Measurements from ENCODE around the gene SPATA31D3. TPM values are rescaled to one million over a fixed set of nuclear protein-coding genes. Genes with fewer than 3 reads are reported as not detected.
"Not testable (repeated sequence)": the region's sequence is repeated elsewhere in the genome, so short reads cannot be mapped to it uniquely, and the experiment has no call there.

Gene SPATA31D3
- total RNA-seq = not detected in 2 replicates
- long read RNA-seq = 0 reads

DNA sequence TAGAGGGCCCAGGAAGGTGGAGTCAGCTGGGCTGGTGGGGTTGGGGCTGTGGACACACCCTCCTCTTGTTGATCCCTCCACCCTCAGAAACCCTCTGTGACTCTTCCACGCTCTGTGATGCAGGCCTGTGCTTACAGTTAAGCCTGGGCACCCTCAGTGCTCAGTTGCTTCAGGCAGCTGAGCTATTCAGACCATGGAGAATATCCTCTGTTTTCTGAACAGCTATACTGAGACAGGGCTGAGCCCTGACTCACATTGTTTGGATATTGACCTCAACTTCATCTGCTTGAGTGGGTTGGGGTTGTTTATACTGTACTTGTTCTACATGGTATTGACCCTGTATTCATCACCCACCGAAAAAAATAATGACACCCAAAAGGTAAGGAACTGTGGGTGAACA lies at the start of gene SPATA31D3:
SPATA31D3 (plus strand) TSS at position 108 of the 400 bp plus-strand sequence; CDS start at position 194, 86 bp downstream.
- not testable (repeated sequence) for DNase-seq (ENCODE audit: low spot score, unreplicated experiment); H3K27me3 Mint-ChIP-seq; H3K4me3 Mint-ChIP-seq (ENCODE audit: low read depth); H3K4me1 Mint-ChIP-seq (ENCODE audit: low read depth); H3K9me3 Mint-ChIP-seq (ENCODE audit: low read depth); H3K36me3 Mint-ChIP-seq (ENCODE audit: insufficient read depth); H3K27ac Mint-ChIP-seq

- Mint-ChIP-seq H3K36me3 (ENCODE audit: insufficient read depth) (no peaks in the 10 kb centered on the region), H3K4me1 (ENCODE audit: low read depth) (no peaks in the 10 kb centered on the region), H3K27ac (no peak overlapping the region), H3K27me3 (no peaks in the 10 kb centered on the region), H3K9me3 (ENCODE audit: low read depth) (no peaks in the 10 kb centered on the region), H3K4me3 (ENCODE audit: low read depth) (no peak overlapping the region)
- TF ChIP-seq, protein P1, sequence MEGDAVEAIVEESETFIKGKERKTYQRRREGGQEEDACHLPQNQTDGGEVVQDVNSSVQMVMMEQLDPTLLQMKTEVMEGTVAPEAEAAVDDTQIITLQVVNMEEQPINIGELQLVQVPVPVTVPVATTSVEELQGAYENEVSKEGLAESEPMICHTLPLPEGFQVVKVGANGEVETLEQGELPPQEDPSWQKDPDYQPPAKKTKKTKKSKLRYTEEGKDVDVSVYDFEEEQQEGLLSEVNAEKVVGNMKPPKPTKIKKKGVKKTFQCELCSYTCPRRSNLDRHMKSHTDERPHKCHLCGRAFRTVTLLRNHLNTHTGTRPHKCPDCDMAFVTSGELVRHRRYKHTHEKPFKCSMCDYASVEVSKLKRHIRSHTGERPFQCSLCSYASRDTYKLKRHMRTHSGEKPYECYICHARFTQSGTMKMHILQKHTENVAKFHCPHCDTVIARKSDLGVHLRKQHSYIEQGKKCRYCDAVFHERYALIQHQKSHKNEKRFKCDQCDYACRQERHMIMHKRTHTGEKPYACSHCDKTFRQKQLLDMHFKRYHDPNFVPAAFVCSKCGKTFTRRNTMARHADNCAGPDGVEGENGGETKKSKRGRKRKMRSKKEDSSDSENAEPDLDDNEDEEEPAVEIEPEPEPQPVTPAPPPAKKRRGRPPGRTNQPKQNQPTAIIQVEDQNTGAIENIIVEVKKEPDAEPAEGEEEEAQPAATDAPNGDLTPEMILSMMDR (IDR thresholded peaks at IDR 0.05; ENCODE audit: unreplicated experiment) = no peak
- no peak for DNase-seq (ENCODE audit: low spot score, unreplicated experiment)
Measured at GRCh38 chr9:81893929-81894328, 49.4 kb upstream of the SPATA31D3 start.

DNA sequence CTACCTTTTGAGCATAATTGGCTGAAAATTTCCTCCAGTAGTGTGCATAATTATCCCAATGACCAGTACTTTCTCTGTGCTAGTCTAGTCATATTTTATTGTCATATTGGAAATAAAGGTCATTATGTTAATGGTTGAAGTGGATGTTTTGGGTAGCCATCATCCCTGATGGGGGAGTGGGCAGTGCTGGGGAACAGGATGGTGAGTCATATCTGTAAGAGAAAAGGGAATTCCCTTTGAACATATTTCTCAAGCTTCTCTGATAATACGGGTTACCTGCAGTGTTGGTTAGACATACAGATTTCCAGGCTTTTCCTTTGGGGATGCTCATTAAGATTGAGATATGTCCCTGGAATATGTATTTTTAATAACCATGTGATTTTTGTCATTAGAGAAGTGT lies 48.4 kb upstream of the SPATA31D3 start:
- Mint-ChIP-seq H3K4me3 (ENCODE audit: low read depth) (no peak overlapping the region), H3K27ac (no peak overlapping the region), H3K36me3 (ENCODE audit: insufficient read depth) (no peaks in the 10 kb centered on the region), H3K4me1 (ENCODE audit: low read depth) (no peaks in the 10 kb centered on the region), H3K9me3 (ENCODE audit: low read depth) (no peaks in the 10 kb centered on the region), H3K27me3 (no peaks in the 10 kb centered on the region)
- TF ChIP-seq, protein P1 (IDR thresholded peaks at IDR 0.05; ENCODE audit: unreplicated experiment) = no peak
- no peak for DNase-seq (ENCODE audit: low spot score, unreplicated experiment)

DNA sequence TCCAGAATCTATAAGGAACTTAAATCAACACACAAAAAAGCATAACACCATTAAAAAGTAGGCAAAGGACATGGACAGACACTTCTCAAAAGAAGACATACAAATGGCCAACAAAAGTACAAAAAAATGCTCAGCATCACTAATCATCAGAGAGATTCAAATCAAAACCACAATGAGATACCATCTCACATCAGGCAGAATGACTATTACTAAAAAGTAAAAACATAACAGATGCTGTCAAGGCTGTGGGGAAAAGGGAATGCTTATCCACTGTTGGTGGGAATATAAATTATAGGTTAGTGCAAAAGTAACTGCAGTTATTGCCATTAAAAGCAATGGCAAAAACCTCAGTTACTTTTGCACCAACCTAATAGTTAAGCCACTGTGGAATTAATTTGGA lies 47.2 kb upstream of the SPATA31D3 start:
- TF ChIP-seq, protein P1 (IDR thresholded peaks at IDR 0.05; ENCODE audit: unreplicated experiment) = no peak
- DNase-seq (ENCODE audit: low spot score, unreplicated experiment) = no peak
- Mint-ChIP-seq H3K27ac (no peak overlapping the region), H3K9me3 (ENCODE audit: low read depth) (no peaks in the 10 kb centered on the region), H3K4me3 (ENCODE audit: low read depth) (no peak overlapping the region), H3K27me3 (peaks cover 3% of the 10 kb centered on the region), H3K36me3 (ENCODE audit: insufficient read depth) (no peaks in the 10 kb centered on the region), H3K4me1 (ENCODE audit: low read depth) (no peaks in the 10 kb centered on the region)

DNA sequence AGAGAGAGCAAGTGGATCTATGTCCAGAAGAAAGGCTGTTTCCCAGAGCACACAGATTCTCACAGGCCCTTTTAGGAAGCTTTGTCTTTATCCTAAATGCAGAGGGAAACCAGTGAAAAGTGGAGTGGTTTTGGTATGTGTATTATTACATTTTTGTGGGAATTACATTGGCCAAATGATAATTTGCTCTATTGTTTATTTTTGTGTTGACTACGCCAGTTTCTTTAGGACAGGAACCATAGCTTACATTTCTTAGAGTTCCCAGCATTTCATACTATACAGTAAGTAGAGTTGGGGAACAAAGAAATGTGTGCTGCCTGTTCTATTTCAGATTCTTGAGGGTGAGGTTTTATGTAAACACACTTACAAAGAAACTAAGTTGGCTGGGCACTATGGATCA lies 44.4 kb upstream of the SPATA31D3 start:
- no peak overlapping the region for H3K27ac Mint-ChIP-seq

GRCh38 chr9:81902196-81902595 lies 41.1 kb upstream of the SPATA31D3 start:
- H3K4me3 Mint-ChIP-seq (ENCODE audit: low read depth) = no peak overlapping the region
- H3K36me3 Mint-ChIP-seq (ENCODE audit: insufficient read depth) = no peaks in the 10 kb centered on the region
- peaks cover 5% of the 10 kb centered on the region for H3K4me1 Mint-ChIP-seq (ENCODE audit: low read depth)
- H3K27me3 Mint-ChIP-seq = peaks cover 7% of the 10 kb centered on the region
- H3K27ac Mint-ChIP-seq = no peak overlapping the region
- no peaks in the 10 kb centered on the region for H3K9me3 Mint-ChIP-seq (ENCODE audit: low read depth)
- TF ChIP-seq, protein P1 (IDR thresholded peaks at IDR 0.05; ENCODE audit: unreplicated experiment) = no peak
- no peak for DNase-seq (ENCODE audit: low spot score, unreplicated experiment)

More for the DNA sequence above, 44.4 kb upstream of the SPATA31D3 start:
- Mint-ChIP-seq H3K4me1 (ENCODE audit: low read depth) (no peaks in the 10 kb centered on the region), H3K27me3 (peaks cover 3% of the 10 kb centered on the region), H3K4me3 (ENCODE audit: low read depth) (no peak overlapping the region), H3K9me3 (ENCODE audit: low read depth) (no peaks in the 10 kb centered on the region), H3K36me3 (ENCODE audit: insufficient read depth) (no peaks in the 10 kb centered on the region)
- TF ChIP-seq, protein P1 (IDR thresholded peaks at IDR 0.05; ENCODE audit: unreplicated experiment) = no peak
- no peak for DNase-seq (ENCODE audit: low spot score, unreplicated experiment)
